Measurements from ENCODE around the gene NUDT22.

Gene NUDT22

DNA sequence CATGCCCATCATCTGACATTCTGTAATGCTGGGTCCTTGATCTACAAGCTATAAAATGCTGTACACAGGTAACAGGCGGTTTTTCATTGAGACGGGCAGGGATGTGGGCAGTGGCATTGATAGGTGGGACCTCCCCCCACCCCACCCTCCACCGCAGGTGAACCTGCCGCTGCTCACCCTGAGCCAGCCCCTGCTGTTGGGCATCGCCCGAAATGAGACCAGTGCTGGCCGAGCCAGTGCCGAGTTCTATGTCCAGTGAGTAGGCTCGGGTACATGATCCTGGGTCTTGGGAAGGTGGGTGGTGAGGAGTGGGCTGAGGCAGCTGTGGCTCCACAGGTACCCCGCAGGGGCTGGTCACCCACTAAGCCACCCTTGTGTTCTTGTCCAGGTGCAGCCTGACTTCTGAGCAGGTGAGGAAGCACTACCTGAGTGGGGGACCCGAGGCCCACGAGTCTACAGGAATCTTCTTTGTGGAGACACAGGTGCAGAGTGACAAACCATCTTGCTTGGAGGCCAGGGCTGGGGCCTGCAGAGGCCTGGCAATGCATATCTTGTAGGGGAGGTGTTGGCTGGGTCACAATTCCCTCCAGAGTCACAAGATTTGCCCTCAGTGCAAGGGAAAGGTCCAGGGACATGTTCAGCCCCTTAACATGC, 3.1 kb downstream of the NUDT22 start:
- Histone ChIP-seq H2BK15ac (replicated peaks; ENCODE audit: low read depth) (no peak overlapping the region), H3K18ac (ENCODE audit: low read length) (no peak overlapping the region), H3K23ac (ENCODE audit: low read length) (no peak overlapping the region), H2BK120ac (ENCODE audit: low read depth, low read length) (no peak overlapping the region), H3K56ac (ENCODE audit: low read length) (no peak overlapping the region), H3K4ac (ENCODE audit: low read depth, low read length) (no peak overlapping the region), H3K4me3 (ENCODE audit: low read length) (no peak overlapping the region), H4K5ac (ENCODE audit: low read length) (no peak overlapping the region), H3K27me3 (ENCODE audit: insufficient read depth, low read length, poor library complexity) (no peaks in the 10 kb centered on the region), H3K4me1 (ENCODE audit: control insufficient read depth, low read depth, low read length) (peaks cover 6% of the 10 kb centered on the region), H2BK5ac (ENCODE audit: low read length) (no peak overlapping the region), H3K9ac (ENCODE audit: low read length) (peak overlapping the region; percentile 76), H3K79me2 (ENCODE audit: control insufficient read depth, insufficient read depth, low read length) (no peaks in the 10 kb centered on the region), H4K8ac (ENCODE audit: low read depth, low read length) (no peak overlapping the region), H2AK5ac (ENCODE audit: low read length) (no peak overlapping the region), H3K79me1 (ENCODE audit: low read length) (peaks cover 4% of the 10 kb centered on the region), H3K27ac (ENCODE audit: low read depth, low read length) (no peak overlapping the region), H3K4me2 (ENCODE audit: low read length) (no peak overlapping the region), H3K36me3 (ENCODE audit: control insufficient read depth, insufficient read depth, low read length) (no peaks in the 10 kb centered on the region)
- no peak for DNase-seq
- no CpG with 5 or more reads among the region's 12 CpGs for WGBS (ENCODE audit: extremely low coverage, insufficient coverage, low lambda C conversion rate)

DNA sequence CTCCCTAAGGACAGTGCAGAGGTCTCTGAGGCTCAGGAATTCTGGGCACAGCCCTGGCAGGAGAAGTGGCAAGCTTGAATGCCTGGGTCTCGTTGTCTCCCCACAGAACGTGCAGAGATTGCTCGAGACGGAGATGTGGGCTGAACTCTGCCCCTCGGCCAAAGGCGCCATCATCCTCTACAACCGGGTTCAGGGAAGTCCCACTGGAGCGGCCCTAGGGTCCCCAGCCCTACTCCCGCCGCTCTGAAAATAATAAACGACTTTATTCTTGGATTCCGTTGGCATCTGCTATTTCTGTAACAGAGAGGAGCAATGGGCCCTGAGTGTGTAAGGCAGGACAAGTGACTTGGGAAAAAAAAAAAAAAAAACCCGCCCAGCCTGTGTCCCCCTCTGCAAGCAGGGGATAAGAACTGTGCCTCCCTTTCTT, 3.7 kb downstream of the NUDT22 start:
- Histone ChIP-seq H2BK5ac (ENCODE audit: low read length) (no peak overlapping the region), H2BK120ac (ENCODE audit: low read depth, low read length) (no peak overlapping the region), H3K4me3 (ENCODE audit: low read length) (peak overlapping the region; percentile 30), H2AK5ac (ENCODE audit: low read length) (no peak overlapping the region), H3K4me1 (ENCODE audit: control insufficient read depth, low read depth, low read length) (peaks cover 6% of the 10 kb centered on the region), H3K4me2 (ENCODE audit: low read length) (peak overlapping the region; percentile 94), H3K9ac (ENCODE audit: low read length) (peak overlapping the region; percentile 76), H2BK15ac (replicated peaks; ENCODE audit: low read depth) (no peak overlapping the region), H4K8ac (ENCODE audit: low read depth, low read length) (no peak overlapping the region), H4K5ac (ENCODE audit: low read length) (no peak overlapping the region), H3K23ac (ENCODE audit: low read length) (no peak overlapping the region), H3K79me1 (ENCODE audit: low read length) (peaks cover 4% of the 10 kb centered on the region), H3K27me3 (ENCODE audit: insufficient read depth, low read length, poor library complexity) (no peaks in the 10 kb centered on the region), H3K18ac (ENCODE audit: low read length) (no peak overlapping the region), H3K4ac (ENCODE audit: low read depth, low read length) (no peak overlapping the region), H3K79me2 (ENCODE audit: control insufficient read depth, insufficient read depth, low read length) (no peaks in the 10 kb centered on the region), H3K27ac (ENCODE audit: low read depth, low read length) (peak overlapping the region; percentile 38), H3K36me3 (ENCODE audit: control insufficient read depth, insufficient read depth, low read length) (no peaks in the 10 kb centered on the region), H3K56ac (ENCODE audit: low read length) (peak overlapping the region; percentile 87)
- no CpG with 5 or more reads among the region's 13 CpGs for WGBS (ENCODE audit: extremely low coverage, insufficient coverage, low lambda C conversion rate)
- DNase-seq = no peak

GRCh38 chr11:64230171-64230984, 4.3 kb downstream of the NUDT22 start, which contains the start of gene DNAJC4:
TSS of gene DNAJC4 (plus strand) at chr11:64230548. CDS start at chr11:64230855, 307 bp downstream.
- H2BK15ac ChIP-seq (replicated peaks; ENCODE audit: low read depth) = no peak within 1 kb of the TSS
- no peak within 1 kb of the TSS for H4K5ac ChIP-seq (ENCODE audit: low read length)
- H4K8ac ChIP-seq (ENCODE audit: low read depth, low read length) = no peak within 1 kb of the TSS
- H3K79me2 ChIP-seq (ENCODE audit: control insufficient read depth, insufficient read depth, low read length) = no peaks in the 10 kb centered on the region
- peak within 1 kb of the TSS; percentile 70 for H3K18ac ChIP-seq (ENCODE audit: low read length)
- peak; percentile 97 for DNase-seq
- H3K4me2 ChIP-seq (ENCODE audit: low read length) = peak within 1 kb of the TSS; percentile 96
- no peaks in the 10 kb centered on the region for H3K36me3 ChIP-seq (ENCODE audit: control insufficient read depth, insufficient read depth, low read length)
- no peak within 1 kb of the TSS for H3K23ac ChIP-seq (ENCODE audit: low read length)
- peak within 1 kb of the TSS; percentile 91 for H3K9ac ChIP-seq (ENCODE audit: low read length)
- no CpG with 5 or more reads among the region's 62 CpGs for WGBS (ENCODE audit: extremely low coverage, insufficient coverage, low lambda C conversion rate)
- H2AK5ac ChIP-seq (ENCODE audit: low read length) = no peak within 1 kb of the TSS
- peak within 1 kb of the TSS; percentile 44 for H3K27ac ChIP-seq (ENCODE audit: low read depth, low read length)
- H3K4me3 ChIP-seq (ENCODE audit: low read length) = peak within 1 kb of the TSS; percentile 79
- peaks cover 6% of the 10 kb centered on the region for H3K4me1 ChIP-seq (ENCODE audit: control insufficient read depth, low read depth, low read length)
- H3K27me3 ChIP-seq (ENCODE audit: insufficient read depth, low read length, poor library complexity) = no peaks in the 10 kb centered on the region
- H3K4ac ChIP-seq (ENCODE audit: low read depth, low read length) = no peak within 1 kb of the TSS
- H2BK120ac ChIP-seq (ENCODE audit: low read depth, low read length) = no peak within 1 kb of the TSS
- H3K79me1 ChIP-seq (ENCODE audit: low read length) = peaks cover 4% of the 10 kb centered on the region
- H3K56ac ChIP-seq (ENCODE audit: low read length) = peak within 1 kb of the TSS; percentile 93
- peak within 1 kb of the TSS; percentile 67 for H2BK5ac ChIP-seq (ENCODE audit: low read length)

GRCh38 chr11:64230985-64231365, 4.9 kb downstream of the NUDT22 start:
- WGBS (ENCODE audit: extremely low coverage, insufficient coverage, low lambda C conversion rate) = no CpG with 5 or more reads among the region's 8 CpGs
- Histone ChIP-seq H3K27ac (ENCODE audit: low read depth, low read length) (peak overlapping the region; percentile 44), H3K36me3 (ENCODE audit: control insufficient read depth, insufficient read depth, low read length) (no peaks in the 10 kb centered on the region), H3K4me3 (ENCODE audit: low read length) (peak overlapping the region; percentile 79), H2BK120ac (ENCODE audit: low read depth, low read length) (no peak overlapping the region), H4K8ac (ENCODE audit: low read depth, low read length) (no peak overlapping the region), H2AK5ac (ENCODE audit: low read length) (no peak overlapping the region), H3K9ac (ENCODE audit: low read length) (peak overlapping the region; percentile 91), H3K56ac (ENCODE audit: low read length) (peak overlapping the region; percentile 93), H3K4ac (ENCODE audit: low read depth, low read length) (no peak overlapping the region), H3K4me1 (ENCODE audit: control insufficient read depth, low read depth, low read length) (peaks cover 6% of the 10 kb centered on the region), H2BK15ac (replicated peaks; ENCODE audit: low read depth) (no peak overlapping the region), H3K18ac (ENCODE audit: low read length) (peak overlapping the region; percentile 70), H3K79me2 (ENCODE audit: control insufficient read depth, insufficient read depth, low read length) (no peaks in the 10 kb centered on the region), H3K23ac (ENCODE audit: low read length) (no peak overlapping the region), H3K79me1 (ENCODE audit: low read length) (peaks cover 4% of the 10 kb centered on the region), H2BK5ac (ENCODE audit: low read length) (no peak overlapping the region), H4K5ac (ENCODE audit: low read length) (no peak overlapping the region), H3K27me3 (ENCODE audit: insufficient read depth, low read length, poor library complexity) (no peaks in the 10 kb centered on the region), H3K4me2 (ENCODE audit: low read length) (peak overlapping the region; percentile 96)
- no peak for DNase-seq

- H3K9ac ChIP-seq (ENCODE audit: low read length) = no peak overlapping the region
- no peak overlapping the region for H3K4me3 ChIP-seq (ENCODE audit: low read length)
- no peaks in the 10 kb centered on the region for H3K36me3 ChIP-seq (ENCODE audit: control insufficient read depth, insufficient read depth, low read length)
- no peaks in the 10 kb centered on the region for H3K27me3 ChIP-seq (ENCODE audit: insufficient read depth, low read length, poor library complexity)
- H3K4me2 ChIP-seq (ENCODE audit: low read length) = no peak overlapping the region
- H3K23ac ChIP-seq (ENCODE audit: low read length) = no peak overlapping the region
- peaks cover 4% of the 10 kb centered on the region for H3K79me1 ChIP-seq (ENCODE audit: low read length)
- peaks cover 6% of the 10 kb centered on the region for H3K4me1 ChIP-seq (ENCODE audit: control insufficient read depth, low read depth, low read length)
- no peak for DNase-seq
- no peak overlapping the region for H2BK5ac ChIP-seq (ENCODE audit: low read length)
- H4K5ac ChIP-seq (ENCODE audit: low read length) = no peak overlapping the region
- no CpG with 5 or more reads among the region's 7 CpGs for WGBS (ENCODE audit: extremely low coverage, insufficient coverage, low lambda C conversion rate)
- no peak overlapping the region for H2BK15ac ChIP-seq (replicated peaks; ENCODE audit: low read depth)
- H2AK5ac ChIP-seq (ENCODE audit: low read length) = no peak overlapping the region
- no peak overlapping the region for H3K56ac ChIP-seq (ENCODE audit: low read length)
- H2BK120ac ChIP-seq (ENCODE audit: low read depth, low read length) = no peak overlapping the region
- no peak overlapping the region for H3K4ac ChIP-seq (ENCODE audit: low read depth, low read length)
- H3K18ac ChIP-seq (ENCODE audit: low read length) = no peak overlapping the region
- no peak overlapping the region for H4K8ac ChIP-seq (ENCODE audit: low read depth, low read length)
- no peak overlapping the region for H3K27ac ChIP-seq (ENCODE audit: low read depth, low read length)
- no peaks in the 10 kb centered on the region for H3K79me2 ChIP-seq (ENCODE audit: control insufficient read depth, insufficient read depth, low read length)
Measured at GRCh38 chr11:64231546-64231945, 5.5 kb downstream of the NUDT22 start.
